Colonic mucosa (tissue), 4 donors: ENCODE results near the gene SOX30. TPM values are rescaled to one million over a fixed set of nuclear protein-coding genes. Genes with fewer than 3 reads are reported as not detected.

ENCODE experiments used
- DNase-seq: peaks from one replicate; pipeline ENCODE4 v3.0.0-alpha.2; 2020
- H3K27ac ChIP-seq: fragments of 200-600 bp; one replicate; pipeline ENCODE4 v1.8.0; 2021
- H3K27me3 ChIP-seq: fragments of 200-600 bp; one replicate; pipeline ENCODE4 v1.8.0; 2021
- H3K36me3 ChIP-seq: fragments of 200-600 bp; one replicate; pipeline ENCODE4 v1.8.0; 2021
- H3K4me1 ChIP-seq: fragments of 200-600 bp; one replicate; pipeline ENCODE4 v1.8.0; 2021; ENCODE audit warnings: mild to moderate bottlenecking
- H3K4me3 ChIP-seq: fragments of 200-600 bp; one replicate; pipeline ENCODE4 v1.8.0; 2021
- H3K9ac ChIP-seq, 2 donors: one replicate each; pipeline ENCODE4 v1.7.0; 2013; ENCODE audit warnings: control low read depth in 2 of 2, low read depth in 2 of 2, low read length in 2 of 2
- H3K9me3 ChIP-seq: fragments of 200-600 bp; one replicate; pipeline ENCODE4 v1.8.0; 2021
- CTCF ChIP-seq: fragments of 200-600 bp; IDR thresholded peaks from one replicate; pipeline ENCODE4 v1.8.0; 2022; ENCODE audit warnings: antibody characterized with exemption, mild to moderate bottlenecking
- intact Hi-C: fragments of 100-400 bp; cut with DNase I; formaldehyde crosslinking; loops from one replicate; pipeline ENCODE4 v1.14.1; 2022
- total RNA-seq, 2 donors: library from RNA; stranded (reverse); fragmentation: NEBNext Ultra II Directional in 1 of 2; extraction: Animal tissue kit (Norgen Biotek cat#: 25700) in 1 of 2; gene quantifications; one replicate each; pipeline ENCODE4 v1.2.1, GENCODE V29; 2021
- donor health status: healthy.
- donor health status: DM: no; HTN: no; CAD: no.
- donor health status: DM: no; HTN: no; CAD: no.

The SOX30 gene
- total RNA-seq, 2 donors from 2014 or later = 0.08 to 0.42 TPM

- intact Hi-C loops = no loop called here
- Histone ChIP-seq H3K36me3 (no peaks in the 10 kb centered on the region), H3K4me1 (no peaks in the 10 kb centered on the region), H3K27me3 (no peaks in the 10 kb centered on the region), H3K9me3 (no peaks in the 10 kb centered on the region), H3K4me3 (no peak overlapping the region), H3K9ac (peak overlapping the region in 1 of 2 donors; percentile 76), H3K27ac (no peak overlapping the region)
- no peak for DNase-seq
- no peak for TF ChIP-seq CTCF
Observed at GRCh38 chr5:157650991-157651611, 1.1 kb downstream of the SOX30 start.

- H3K4me3 ChIP-seq = no peak overlapping the region
- no peak overlapping the region for H3K27ac ChIP-seq
- H3K36me3 ChIP-seq = no peaks in the 10 kb centered on the region
Observed at GRCh38 chr5:157649101-157649500, 3.1 kb downstream of the SOX30 start.

GRCh38 chr5:157648275-157648990, 3.8 kb downstream of the SOX30 start:
- TF ChIP-seq CTCF = no peak
- Histone ChIP-seq H3K27ac (no peak overlapping the region), H3K4me3 (no peak overlapping the region), H3K27me3 (no peaks in the 10 kb centered on the region), H3K9ac (no peak overlapping the region), H3K36me3 (no peaks in the 10 kb centered on the region), H3K4me1 (no peaks in the 10 kb centered on the region), H3K9me3 (no peaks in the 10 kb centered on the region)
- no peak for DNase-seq
- intact Hi-C loops = no loop called here

More at GRCh38 chr5:157649101-157649500, 3.1 kb downstream of the SOX30 start:
- Histone ChIP-seq H3K27me3 (no peaks in the 10 kb centered on the region), H3K9ac (no peak overlapping the region), H3K4me1 (no peaks in the 10 kb centered on the region), H3K9me3 (no peaks in the 10 kb centered on the region)
- intact Hi-C loops = no loop called here
- no peak for DNase-seq
- no peak for TF ChIP-seq CTCF

GRCh38 chr5:157640406-157641066, 11.7 kb downstream of the SOX30 start:
- H3K36me3 ChIP-seq = no peaks in the 10 kb centered on the region
- intact Hi-C loops = no loop called here
- H3K27ac ChIP-seq = no peak overlapping the region
- no peak overlapping the region for H3K9ac ChIP-seq
- H3K4me3 ChIP-seq = no peak overlapping the region
- no peaks in the 10 kb centered on the region for H3K4me1 ChIP-seq
- H3K9me3 ChIP-seq = no peaks in the 10 kb centered on the region
- no peak for TF ChIP-seq CTCF
- no peaks in the 10 kb centered on the region for H3K27me3 ChIP-seq
- DNase-seq = no peak

- Histone ChIP-seq H3K9ac (no peak overlapping the region), H3K9me3 (no peaks in the 10 kb centered on the region), H3K36me3 (no peaks in the 10 kb centered on the region), H3K27me3 (no peaks in the 10 kb centered on the region), H3K4me3 (no peak overlapping the region), H3K27ac (no peak overlapping the region), H3K4me1 (no peaks in the 10 kb centered on the region)
- TF ChIP-seq CTCF = no peak
- intact Hi-C loops = no loop called here
- DNase-seq = no peak
Observed at GRCh38 chr5:157630341-157630740, 21.9 kb downstream of the SOX30 start.
